OCI-LY3 (cell line): Measurements from ENCODE around the gene DRG2.

Source experiments
- H2AFZ ChIP-seq: fragments of 200-600, 300-600 bp; shearing (Covaris generic); 2 replicates; pipeline ENCODE4 v1.6.0; 2014; ENCODE audit warnings: antibody characterized with exemption, low read depth, low read length
- H3K27ac ChIP-seq: fragments of 200-600, 300-600 bp; sonication (generic); 2 replicates; pipeline ENCODE4 v1.5.1; 2014; ENCODE audit warnings: mild to moderate bottlenecking, low read length, moderate library complexity, mixed read lengths
- H3K27me3 ChIP-seq: fragments of 200-600, 300-600 bp; sonication (generic); 2 replicates; pipeline ENCODE4 v1.6.1; 2014; ENCODE audit warnings: low read depth, low read length, mixed read lengths
- H3K36me3 ChIP-seq: fragments of 200-600, 300-600 bp; sonication (generic); replicated peaks from 2 replicates; pipeline ENCODE3; 2014; ENCODE audit warnings: low read depth, low read length, mixed read lengths
- H3K4me1 ChIP-seq: fragments of 300-600, 200-600 bp; sonication (generic); 2 replicates; pipeline ENCODE4 v1.6.1; 2014; ENCODE audit warnings: low read length, mixed read lengths
- H3K4me2 ChIP-seq: fragments of 200-600, 300-600 bp; sonication (generic); 2 replicates; pipeline ENCODE4 v1.6.1; 2014; ENCODE audit warnings: low read length, mixed read lengths
- H3K4me3 ChIP-seq: fragments of 300-600, 200-600 bp; sonication (generic); 2 replicates; pipeline ENCODE4 v1.5.1; 2014; ENCODE audit warnings: antibody characterized with exemption, mild to moderate bottlenecking, low read length, moderate library complexity
- H3K79me2 ChIP-seq: fragments of 300-600, 200-600 bp; shearing (Covaris generic); 2 replicates; pipeline ENCODE4 v1.6.1; 2014; ENCODE audit warnings: mild to moderate bottlenecking, low read length, mixed read lengths
- H3K9ac ChIP-seq: fragments of 300-600, 200-600 bp; shearing (Covaris generic); 2 replicates; pipeline ENCODE4 v1.6.0; 2014; ENCODE audit warnings: mild to moderate bottlenecking, low read length, moderate library complexity
- H3K9me3 ChIP-seq: fragments of 200-600, 300-600 bp; shearing (Covaris generic); 2 replicates; pipeline ENCODE4 v1.6.1; 2014; ENCODE audit warnings: low read length, mixed read lengths; ENCODE audit not compliant: insufficient read depth
- H4K20me1 ChIP-seq: fragments of 200-600, 300-600 bp; sonication (generic); 2 replicates; pipeline ENCODE4 v1.6.1; 2016; ENCODE audit warnings: low read length, mixed read lengths; ENCODE audit not compliant: insufficient read depth
- CTCF ChIP-seq: fragments of 200-600, 300-600 bp; sonication (generic); IDR thresholded peaks from 2 replicates; pipeline ENCODE4 v1.5.1; 2014; ENCODE audit warnings: antibody characterized with exemption, low read length, low read depth
- EZH2phosphoT487 ChIP-seq: fragments of 200-600 bp; shearing (Covaris generic); IDR thresholded peaks from 2 replicates; pipeline ENCODE4 v1.6.1; 2018; ENCODE audit warnings: antibody characterized with exemption, mixed run types, low read depth

The DRG2 gene

GRCh38 chr17:18105595-18105994 lies 17.8 kb downstream of the DRG2 start:
- H4K20me1 ChIP-seq, result no peaks in the 10 kb centered on the region
- no peak overlapping the region for H3K9ac ChIP-seq
- TF ChIP-seq EZH2phosphoT487 (no peak), CTCF (no peak)
- H2AFZ ChIP-seq, result no peak overlapping the region
- H3K4me1 ChIP-seq, result no peaks in the 10 kb centered on the region
- no peaks in the 10 kb centered on the region for H3K79me2 ChIP-seq
- H3K36me3 ChIP-seq, result no peaks in the 10 kb centered on the region
- no peak overlapping the region for H3K4me3 ChIP-seq
- H3K4me2 ChIP-seq, result no peak overlapping the region
- H3K9me3 ChIP-seq, result no peaks in the 10 kb centered on the region
- H3K27me3 ChIP-seq, result no peaks in the 10 kb centered on the region
- H3K27ac ChIP-seq, result no peak overlapping the region

- no peaks in the 10 kb centered on the region for H3K36me3 ChIP-seq
- no peak overlapping the region for H3K4me2 ChIP-seq
- no peaks in the 10 kb centered on the region for H4K20me1 ChIP-seq
- no peaks in the 10 kb centered on the region for H3K79me2 ChIP-seq
- no peak overlapping the region for H2AFZ ChIP-seq
- H3K9ac ChIP-seq, result no peak overlapping the region
- H3K4me3 ChIP-seq, result no peak overlapping the region
- H3K4me1 ChIP-seq, result no peaks in the 10 kb centered on the region
- no peak for TF ChIP-seq EZH2phosphoT487
- no peak for TF ChIP-seq CTCF
- no peaks in the 10 kb centered on the region for H3K27me3 ChIP-seq
- no peaks in the 10 kb centered on the region for H3K9me3 ChIP-seq
- no peak overlapping the region for H3K27ac ChIP-seq
Measured at GRCh38 chr17:18106211-18106610, 18.5 kb downstream of the DRG2 start.

GRCh38 chr17:18107061-18107790 lies 19.5 kb downstream of the DRG2 start:
- no peaks in the 10 kb centered on the region for H3K9me3 ChIP-seq
- no peak overlapping the region for H3K4me3 ChIP-seq
- H4K20me1 ChIP-seq, result no peaks in the 10 kb centered on the region
- no peaks in the 10 kb centered on the region for H3K27me3 ChIP-seq
- H3K79me2 ChIP-seq, result no peaks in the 10 kb centered on the region
- no peaks in the 10 kb centered on the region for H3K36me3 ChIP-seq
- no peak overlapping the region for H3K4me2 ChIP-seq
- no peaks in the 10 kb centered on the region for H3K4me1 ChIP-seq
- H3K9ac ChIP-seq, result no peak overlapping the region
- no peak overlapping the region for H2AFZ ChIP-seq
- TF ChIP-seq CTCF, result no peak
- TF ChIP-seq EZH2phosphoT487, result no peak
- H3K27ac ChIP-seq, result no peak overlapping the region

- H3K4me2 ChIP-seq, result no peak overlapping the region
- H3K4me3 ChIP-seq, result no peak overlapping the region
- no peak overlapping the region for H2AFZ ChIP-seq
- no peak overlapping the region for H3K9ac ChIP-seq
- TF ChIP-seq EZH2phosphoT487, result no peak
- no peak overlapping the region for H3K27ac ChIP-seq
- H3K4me1 ChIP-seq, result no peaks in the 10 kb centered on the region
- H3K9me3 ChIP-seq, result no peaks in the 10 kb centered on the region
- no peaks in the 10 kb centered on the region for H3K79me2 ChIP-seq
- no peaks in the 10 kb centered on the region for H3K36me3 ChIP-seq
- H4K20me1 ChIP-seq, result no peaks in the 10 kb centered on the region
- no peaks in the 10 kb centered on the region for H3K27me3 ChIP-seq
Measured at GRCh38 chr17:18107971-18108370, 20.2 kb downstream of the DRG2 start.
